Type B pancreatic cell (in vitro differentiated cells): ENCODE data around the gene SSR3. TPM values are rescaled to one million over a fixed set of nuclear protein-coding genes. Genes with fewer than 3 reads are reported as not detected.
A peak's percentile ranks its signal among the peaks of the same experiment; 100 is the strongest.

ENCODE experiments used
- DNase-seq: peaks from one replicate; pipeline ENCODE4 v3.0.0; 2021; ENCODE audit warnings: mixed read lengths; ENCODE audit not compliant: unreplicated experiment; ENCODE audit errors: extremely low spot score
- H3K27ac Mint-ChIP-seq: 2 replicates; pipeline ENCODE4 v1.8.0; 2021; ENCODE audit warnings: mild to moderate bottlenecking, mixed read lengths
- H3K27me3 Mint-ChIP-seq: 2 replicates; pipeline ENCODE4 v1.8.0; 2021; ENCODE audit warnings: mixed read lengths
- H3K36me3 Mint-ChIP-seq: 2 replicates; pipeline ENCODE4 v1.8.0; 2021; ENCODE audit warnings: mixed read lengths
- H3K4me1 Mint-ChIP-seq: one replicate; pipeline ENCODE4 v1.8.0; 2021; ENCODE audit warnings: mixed read lengths; ENCODE audit not compliant: unreplicated experiment
- H3K4me3 Mint-ChIP-seq: 2 replicates; pipeline ENCODE4 v1.8.0; 2021; ENCODE audit warnings: mild to moderate bottlenecking, mixed read lengths
- H3K9me3 Mint-ChIP-seq: 2 replicates; pipeline ENCODE4 v1.8.0; 2021; ENCODE audit warnings: mixed read lengths
- total RNA-seq: library from RNA; stranded (reverse); gene quantifications from 2 replicates; pipeline ENCODE4 v1.2.1, GENCODE V29; 2021; ENCODE audit warnings: low replicate concordance
- TF ChIP-seq, protein P1 (sequence below): fragments of 200-600 bp; sonication (generic); conservative IDR thresholded peaks from 2 replicates; pipeline ENCODE4 v1.5.0; 2021; ENCODE audit warnings: antibody characterized with exemption, mild to moderate bottlenecking

The SSR3 gene
- total RNA-seq, 1 donor from 2014 or later = 170 TPM

DNA sequence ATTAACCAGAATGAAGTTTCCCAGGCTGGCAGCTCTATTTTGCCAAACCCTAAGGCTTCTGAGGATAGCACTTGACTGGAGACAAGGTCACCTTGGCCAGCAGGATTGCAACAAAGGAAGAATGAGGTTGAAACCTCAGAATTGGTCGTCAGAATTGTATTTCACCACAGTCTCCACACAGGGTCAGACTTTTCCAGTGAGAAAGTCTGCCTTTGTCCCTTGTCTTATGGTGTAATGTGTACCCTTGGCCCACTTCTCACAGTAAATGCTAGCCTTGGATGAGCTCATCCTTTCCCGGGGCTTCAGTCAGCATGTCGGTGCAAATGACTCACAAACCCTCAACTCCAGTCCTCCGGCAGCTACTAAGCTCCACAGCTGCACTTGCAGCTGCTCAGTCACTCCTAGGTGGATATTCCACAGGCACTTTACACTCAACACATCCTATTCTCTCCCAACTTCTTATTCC is 19.7 kb downstream of the SSR3 start:
- peak overlapping the region; percentile 73 for H3K27ac Mint-ChIP-seq
- no peaks in the 10 kb centered on the region for H3K27me3 Mint-ChIP-seq
- no peaks in the 10 kb centered on the region for H3K36me3 Mint-ChIP-seq
- H3K4me3 Mint-ChIP-seq = peak overlapping the region; percentile 18
- DNase-seq = no peak
- TF ChIP-seq, protein P1, sequence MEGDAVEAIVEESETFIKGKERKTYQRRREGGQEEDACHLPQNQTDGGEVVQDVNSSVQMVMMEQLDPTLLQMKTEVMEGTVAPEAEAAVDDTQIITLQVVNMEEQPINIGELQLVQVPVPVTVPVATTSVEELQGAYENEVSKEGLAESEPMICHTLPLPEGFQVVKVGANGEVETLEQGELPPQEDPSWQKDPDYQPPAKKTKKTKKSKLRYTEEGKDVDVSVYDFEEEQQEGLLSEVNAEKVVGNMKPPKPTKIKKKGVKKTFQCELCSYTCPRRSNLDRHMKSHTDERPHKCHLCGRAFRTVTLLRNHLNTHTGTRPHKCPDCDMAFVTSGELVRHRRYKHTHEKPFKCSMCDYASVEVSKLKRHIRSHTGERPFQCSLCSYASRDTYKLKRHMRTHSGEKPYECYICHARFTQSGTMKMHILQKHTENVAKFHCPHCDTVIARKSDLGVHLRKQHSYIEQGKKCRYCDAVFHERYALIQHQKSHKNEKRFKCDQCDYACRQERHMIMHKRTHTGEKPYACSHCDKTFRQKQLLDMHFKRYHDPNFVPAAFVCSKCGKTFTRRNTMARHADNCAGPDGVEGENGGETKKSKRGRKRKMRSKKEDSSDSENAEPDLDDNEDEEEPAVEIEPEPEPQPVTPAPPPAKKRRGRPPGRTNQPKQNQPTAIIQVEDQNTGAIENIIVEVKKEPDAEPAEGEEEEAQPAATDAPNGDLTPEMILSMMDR = peak; percentile 51
- H3K4me1 Mint-ChIP-seq = peaks cover 26% of the 10 kb centered on the region
- H3K9me3 Mint-ChIP-seq = no peaks in the 10 kb centered on the region

DNA sequence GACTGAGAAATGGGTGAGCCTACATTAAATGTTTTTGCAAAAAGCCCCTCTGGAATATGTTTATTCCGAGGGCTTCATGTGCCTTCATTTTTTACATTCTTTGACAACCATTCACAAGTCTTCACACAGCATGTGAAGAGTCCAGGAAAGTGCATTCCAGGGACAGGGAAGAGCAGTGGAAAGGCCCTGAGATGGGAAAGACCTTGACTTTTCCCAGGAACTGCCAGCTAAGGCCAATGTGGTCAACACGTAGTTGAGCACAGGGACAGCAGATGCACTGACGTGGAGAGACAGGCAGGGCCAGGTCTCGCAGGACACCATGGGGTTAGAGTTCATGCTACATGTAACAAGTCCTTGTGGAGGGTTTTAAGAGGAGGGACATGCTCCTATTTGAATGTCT is 21.7 kb downstream of the SSR3 start:
- Mint-ChIP-seq H3K9me3 (no peaks in the 10 kb centered on the region), H3K27me3 (no peaks in the 10 kb centered on the region), H3K4me3 (no peak overlapping the region), H3K4me1 (peaks cover 34% of the 10 kb centered on the region), H3K36me3 (no peaks in the 10 kb centered on the region), H3K27ac (peak overlapping the region; percentile 24)
- DNase-seq = no peak
- TF ChIP-seq, protein P1 = no peak

DNA sequence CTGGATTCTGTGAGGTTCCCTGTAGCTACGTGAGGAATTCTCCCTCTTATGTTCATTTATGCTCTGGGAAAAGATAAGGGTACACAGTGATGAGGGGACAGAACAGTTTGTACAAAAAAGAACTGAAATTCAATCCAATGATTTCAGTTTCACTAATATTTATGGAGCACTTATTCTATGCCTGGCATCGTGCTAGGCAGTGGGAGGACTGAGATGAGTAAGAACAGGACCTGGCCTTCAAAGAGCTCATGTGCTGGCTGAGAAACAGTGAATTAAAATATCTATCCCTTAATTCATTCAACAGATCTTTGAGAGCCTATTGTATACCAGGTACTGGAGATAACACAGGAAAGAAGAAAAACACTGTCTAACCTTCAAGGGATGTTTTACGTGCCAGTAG is 22.2 kb downstream of the SSR3 start:
- H3K27ac Mint-ChIP-seq = no peak overlapping the region
- TF ChIP-seq, protein P1 = no peak
- H3K4me3 Mint-ChIP-seq = no peak overlapping the region
- H3K27me3 Mint-ChIP-seq = no peaks in the 10 kb centered on the region
- no peak for DNase-seq
- H3K4me1 Mint-ChIP-seq = peaks cover 36% of the 10 kb centered on the region
- no peaks in the 10 kb centered on the region for H3K36me3 Mint-ChIP-seq
- no peaks in the 10 kb centered on the region for H3K9me3 Mint-ChIP-seq

DNA sequence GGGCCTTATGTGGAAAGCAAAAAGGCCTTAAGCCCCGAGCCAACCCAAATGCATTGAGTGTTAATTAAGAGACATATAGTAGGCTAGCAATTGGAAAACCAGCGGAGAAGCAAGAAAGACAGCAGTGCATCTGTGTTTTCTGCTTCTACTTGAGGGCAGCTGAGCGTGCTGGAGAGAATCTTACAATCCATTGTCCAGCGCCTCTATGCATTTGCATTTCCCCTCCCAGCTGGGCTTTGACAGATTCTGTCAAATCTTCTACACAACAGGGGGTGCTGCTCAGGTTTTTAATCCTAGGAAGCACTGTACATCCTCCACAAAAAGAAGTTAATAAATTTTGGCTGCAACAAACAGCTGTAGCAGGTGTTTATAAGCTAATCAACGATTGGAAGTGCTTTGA is 23.9 kb downstream of the SSR3 start:
- no peaks in the 10 kb centered on the region for H3K27me3 Mint-ChIP-seq
- no peaks in the 10 kb centered on the region for H3K9me3 Mint-ChIP-seq
- TF ChIP-seq, protein P1 = no peak
- no peaks in the 10 kb centered on the region for H3K36me3 Mint-ChIP-seq
- H3K4me3 Mint-ChIP-seq = no peak overlapping the region
- no peak overlapping the region for H3K27ac Mint-ChIP-seq
- no peak for DNase-seq
- peaks cover 35% of the 10 kb centered on the region for H3K4me1 Mint-ChIP-seq

DNA sequence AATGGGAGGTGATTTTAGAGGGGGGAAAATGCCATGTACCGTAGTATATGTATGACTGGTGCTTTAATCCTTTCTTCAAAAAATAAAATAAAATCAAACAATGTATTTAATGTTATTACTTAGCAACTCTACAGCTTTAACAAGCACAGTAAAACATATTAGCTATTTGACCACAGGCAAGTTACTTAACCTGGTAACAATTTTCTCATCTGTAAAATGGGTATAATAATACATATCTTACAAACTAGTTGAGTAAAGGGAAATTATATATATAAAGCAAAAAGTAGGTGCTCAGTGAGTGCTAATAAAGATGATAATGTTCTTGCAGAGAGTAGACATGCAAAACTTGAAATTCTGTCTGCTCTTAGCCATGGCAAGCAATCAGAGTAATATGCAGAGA is 27.9 kb downstream of the SSR3 start:
- H3K4me1 Mint-ChIP-seq = peaks cover 9% of the 10 kb centered on the region
- H3K36me3 Mint-ChIP-seq = no peaks in the 10 kb centered on the region
- no peaks in the 10 kb centered on the region for H3K9me3 Mint-ChIP-seq
- no peak overlapping the region for H3K4me3 Mint-ChIP-seq
- TF ChIP-seq, protein P1 = no peak
- H3K27ac Mint-ChIP-seq = no peak overlapping the region
- no peaks in the 10 kb centered on the region for H3K27me3 Mint-ChIP-seq
- DNase-seq = no peak

DNA sequence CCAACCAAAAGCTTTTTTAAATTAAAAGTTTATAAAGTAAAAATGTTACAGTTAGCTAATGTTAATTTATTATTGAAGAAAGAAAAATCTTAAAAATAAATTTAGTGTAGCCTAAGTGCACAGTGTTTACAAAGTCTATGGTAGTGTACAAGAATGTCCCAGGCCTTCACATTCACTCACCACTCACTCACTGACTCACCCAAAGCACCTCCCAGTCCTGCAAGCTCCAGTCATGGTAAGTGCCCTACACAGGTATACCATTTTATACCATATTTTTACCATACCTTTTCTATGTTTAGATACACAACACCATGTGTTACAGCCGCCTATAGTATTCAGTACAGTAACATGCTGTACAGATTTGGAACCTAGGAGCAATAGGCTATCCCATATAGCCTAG is 29.1 kb downstream of the SSR3 start:
- Mint-ChIP-seq H3K9me3 (no peaks in the 10 kb centered on the region), H3K4me3 (no peak overlapping the region), H3K36me3 (no peaks in the 10 kb centered on the region), H3K27ac (no peak overlapping the region), H3K4me1 (peaks cover 9% of the 10 kb centered on the region), H3K27me3 (no peaks in the 10 kb centered on the region)
- TF ChIP-seq, protein P1 = no peak
- DNase-seq = no peak
